A172 (cell line): Measurements from ENCODE around the gene IGSF23. TPM values are rescaled to one million over a fixed set of nuclear protein-coding genes. Genes with fewer than 3 reads are reported as not detected.
"Not testable (repeated sequence)": the region's sequence is repeated elsewhere in the genome, so short reads cannot be mapped to it uniquely, and the experiment has no call there.

Source experiments
- DNase-seq: peaks from one replicate; pipeline ENCODE4 v3.0.0-alpha.2; 2015; ENCODE audit warnings: low spot score
- total RNA-seq: library from RNA; depleted of rRNA; stranded (reverse); fragments of >200 nt; shearing (Covaris generic); gene quantifications from 2 replicates; pipeline ENCODE4 v1.2.3, GENCODE V29; 2014

IGSF23 gene
- total RNA-seq, 1 experiment from 2014 or later, result not detected

GRCh38 chr19:44611812-44612295, 1.5 kb upstream of the IGSF23 start:
- DNase-seq, result no peak

GRCh38 chr19:44614313-44614712, 950 bp downstream of the IGSF23 start:
- DNase-seq, result no peak

- DNase-seq, result no peak
Measured at GRCh38 chr19:44615863-44616247, 2.5 kb downstream of the IGSF23 start.

DNA sequence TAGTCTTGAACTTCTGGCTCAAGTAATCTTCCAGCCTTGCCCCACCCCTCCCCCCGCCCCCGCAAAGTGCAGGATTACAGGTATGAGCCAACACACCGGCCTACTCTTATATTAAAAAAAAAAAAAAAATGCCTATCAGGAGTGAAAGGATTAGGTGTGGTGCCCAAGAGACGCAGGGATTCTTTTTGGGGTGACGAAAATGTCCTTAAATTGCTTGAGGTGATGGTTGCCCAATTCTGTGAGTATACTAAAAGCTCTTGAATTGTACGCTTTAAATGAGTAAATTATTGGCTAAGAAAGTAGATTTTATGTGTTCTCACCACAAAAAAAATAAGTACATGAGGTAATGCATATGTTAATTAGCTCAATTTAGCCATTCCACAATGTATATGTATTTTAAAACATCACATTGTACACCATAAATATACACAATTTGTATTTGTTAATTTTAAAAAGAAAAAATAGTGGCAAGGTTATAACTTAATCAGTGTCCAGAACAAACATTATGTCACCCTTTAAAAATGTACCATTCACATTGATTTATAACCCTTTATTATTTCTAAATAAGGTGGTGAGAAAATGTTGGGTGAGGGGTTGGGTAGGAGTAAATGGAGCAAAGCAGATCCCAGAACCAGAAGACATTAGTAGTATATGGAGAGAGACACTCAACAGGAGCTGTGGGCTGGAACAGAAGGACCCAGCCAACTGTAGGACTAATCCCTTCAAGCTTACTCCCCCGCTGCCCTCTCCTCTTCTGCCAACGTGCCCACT, 3.9 kb downstream of the IGSF23 start:
- no peak for DNase-seq

DNA sequence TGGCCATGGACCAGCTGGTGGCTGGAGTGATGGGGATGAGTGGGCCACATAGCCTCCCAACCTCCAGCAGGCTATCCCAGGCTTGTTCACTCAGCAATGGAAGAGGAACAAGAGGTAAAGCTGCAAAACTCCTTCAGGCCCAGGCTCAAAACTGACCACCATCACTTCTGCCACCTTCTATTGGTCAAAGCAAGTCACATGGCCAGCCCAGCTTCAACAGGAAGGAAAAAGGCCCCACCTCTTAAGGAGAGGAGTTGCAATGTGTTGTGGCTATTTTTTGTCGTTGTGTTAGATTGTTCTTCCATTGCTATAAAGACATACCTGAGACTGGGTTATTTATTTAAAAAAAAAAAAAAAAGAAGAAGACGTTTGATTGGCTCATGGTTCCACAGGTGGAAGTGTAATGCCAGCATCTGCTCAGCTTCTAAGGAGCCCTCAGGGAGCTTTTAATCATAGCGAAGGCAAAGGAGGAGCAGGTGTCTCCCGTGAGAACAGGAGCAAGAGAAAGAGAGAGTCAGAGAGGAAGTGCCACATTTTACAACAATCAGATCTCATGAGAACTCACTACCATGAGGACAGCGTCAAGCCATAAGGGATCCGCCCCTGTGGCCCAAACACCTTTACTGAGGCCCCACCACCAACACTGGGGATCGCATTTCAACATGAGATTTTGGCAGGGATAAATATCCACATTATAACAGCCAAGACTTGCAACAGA, 5.4 kb downstream of the IGSF23 start:
- DNase-seq, result no peak

DNA sequence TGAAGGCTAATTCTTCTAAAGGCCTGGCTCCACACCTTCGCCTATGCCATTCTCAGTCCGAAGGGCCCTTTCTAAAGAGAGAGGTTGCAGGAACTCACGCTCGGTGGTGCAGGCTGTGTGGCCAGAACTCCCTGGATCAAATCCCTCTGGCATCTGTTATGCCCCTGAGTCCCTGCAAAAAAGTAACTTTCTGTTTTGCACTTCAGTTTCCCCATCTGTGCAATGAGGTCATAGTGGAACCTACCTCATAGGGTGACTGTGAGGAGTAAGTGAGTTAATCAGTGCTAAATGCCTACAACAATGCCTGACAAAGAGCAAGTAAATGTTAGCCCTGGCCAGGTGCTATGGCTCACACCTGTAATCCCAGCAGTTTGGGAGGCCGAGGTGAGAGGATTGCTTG, 7.3 kb downstream of the IGSF23 start:
- DNase-seq, result no peak

DNA sequence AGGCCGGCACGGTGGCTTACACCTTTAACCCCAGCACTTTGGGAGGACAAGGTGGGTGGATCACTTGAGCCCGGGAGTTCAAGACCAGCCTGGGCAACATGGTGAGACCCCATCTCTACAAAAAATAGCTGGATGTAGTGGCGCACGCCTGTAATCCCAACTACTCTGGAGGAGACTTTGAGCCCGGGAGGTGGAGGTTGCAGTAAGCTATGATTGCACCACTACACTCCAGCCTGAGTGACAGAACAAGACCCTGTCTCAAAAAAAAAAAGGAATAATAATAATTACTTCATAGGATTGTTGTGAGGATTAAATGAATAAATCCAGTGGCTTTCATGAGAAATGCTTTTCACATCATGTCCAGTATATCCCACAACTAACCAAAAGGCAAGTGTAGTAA, 8.0 kb downstream of the IGSF23 start:
- no peak for DNase-seq

- no peak for DNase-seq
Measured at GRCh38 chr19:44623080-44623479, 9.7 kb downstream of the IGSF23 start.

- DNase-seq, result no peak
Measured at GRCh38 chr19:44623626-44624025, 10.3 kb downstream of the IGSF23 start.

DNA sequence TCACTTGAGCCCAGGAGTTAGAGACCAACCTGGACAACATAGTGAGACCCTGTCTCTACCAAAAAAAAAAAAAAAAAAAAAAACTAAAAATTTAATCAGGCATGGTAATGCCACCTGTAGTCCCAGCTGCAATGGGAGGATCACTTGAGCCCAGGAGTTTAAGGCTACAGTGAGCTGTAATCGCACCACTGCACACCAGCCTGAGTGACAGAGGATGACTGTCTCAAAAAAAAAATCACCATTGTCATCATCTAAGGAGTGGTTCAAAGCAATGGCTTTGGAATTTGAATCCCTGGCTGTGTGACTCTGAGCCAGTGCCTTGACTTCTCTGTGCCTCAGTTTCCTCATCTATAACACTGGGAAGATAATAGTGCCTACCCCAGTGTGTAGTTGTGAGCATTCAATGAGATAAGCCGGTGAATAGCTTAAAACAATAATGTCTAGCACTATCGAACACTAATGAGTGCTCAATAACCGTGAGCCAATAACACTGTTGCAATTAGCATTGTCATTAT, 11.5 kb downstream of the IGSF23 start:
- DNase-seq, result no peak

DNA sequence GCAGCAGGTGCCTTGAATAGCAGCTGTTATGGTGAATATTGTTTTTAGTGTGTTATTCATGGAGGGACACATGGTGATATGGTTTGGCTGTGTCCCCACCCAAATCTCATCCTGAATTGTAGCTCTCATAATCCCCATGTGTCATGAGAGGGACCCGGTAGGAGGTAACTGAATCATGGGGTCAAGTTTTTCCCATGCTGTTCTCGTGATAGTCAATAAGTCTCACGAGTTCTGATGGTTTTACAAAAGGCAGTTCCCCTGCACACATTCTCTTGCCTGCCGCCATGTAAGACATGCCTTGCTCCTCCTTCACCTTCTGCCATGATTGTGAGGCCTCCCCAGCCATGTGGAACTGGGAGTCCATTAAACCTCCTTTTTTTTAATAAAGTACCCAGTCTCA, 12.3 kb downstream of the IGSF23 start:
- DNase-seq, result peak; percentile 67

GRCh38 chr19:44626048-44626624, 12.8 kb downstream of the IGSF23 start:
- DNase-seq, result peak; percentile 97

DNA sequence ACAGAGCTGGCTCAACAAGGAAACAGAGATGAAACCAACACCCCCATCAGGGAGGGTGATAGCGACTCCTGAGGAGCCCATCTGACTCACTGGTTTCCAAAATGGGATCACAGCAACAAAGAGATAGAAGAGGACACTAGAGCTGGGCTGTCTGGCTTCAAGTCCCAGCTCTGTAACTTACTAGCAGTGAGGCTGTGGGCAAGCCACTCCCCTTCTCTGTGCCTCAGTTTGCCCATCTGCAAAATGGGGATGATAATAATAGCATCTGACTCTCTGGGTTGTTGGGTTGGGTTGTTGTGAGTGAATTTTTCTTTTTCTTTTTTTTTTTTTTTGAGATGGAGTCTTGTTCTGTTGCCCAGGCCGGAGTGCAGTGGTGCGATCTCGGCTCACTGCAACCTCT, 14.3 kb downstream of the IGSF23 start:
- no peak for DNase-seq

DNA sequence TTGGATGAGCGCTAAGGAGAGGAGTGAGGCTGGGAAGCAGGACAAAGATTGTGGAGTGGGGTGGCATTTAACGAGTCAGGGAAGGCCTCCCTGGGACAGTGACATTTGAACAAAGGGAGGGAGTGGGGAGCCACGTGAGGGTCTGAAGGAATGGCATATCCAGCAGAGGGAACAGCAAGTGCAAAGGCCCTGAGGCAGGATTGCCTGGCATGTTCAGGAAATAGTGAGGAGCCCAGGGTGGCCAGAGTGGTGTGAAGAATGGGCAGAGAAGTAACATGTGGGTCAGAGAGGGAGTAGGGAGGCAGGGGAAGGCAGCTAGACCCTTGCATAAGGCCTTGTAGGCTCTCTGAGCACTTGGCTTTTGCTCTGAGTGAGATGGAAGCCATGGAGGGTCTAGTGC, 15.4 kb downstream of the IGSF23 start:
- DNase-seq, result no peak

GRCh38 chr19:44631611-44632010, 18.2 kb downstream of the IGSF23 start:
- not testable (repeated sequence) for DNase-seq

DNA sequence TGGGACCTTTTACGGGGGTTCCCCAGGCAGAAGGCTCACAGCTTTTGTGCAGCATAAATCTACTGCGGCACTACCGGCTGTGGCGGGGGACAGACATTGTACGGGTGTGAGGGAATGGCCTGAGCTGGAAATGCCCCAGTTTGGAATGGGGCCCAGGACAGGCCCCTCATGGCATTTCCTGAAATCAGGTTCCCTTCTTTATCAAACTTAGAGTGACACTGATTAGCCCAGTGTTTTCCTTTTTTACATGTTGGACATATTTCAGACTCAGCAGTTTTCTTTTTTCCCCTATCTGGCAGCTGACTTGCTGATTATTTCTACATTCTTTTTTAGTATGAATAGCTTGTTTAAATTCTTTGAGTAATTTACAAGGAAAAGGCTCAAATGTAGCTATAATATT, 20.7 kb downstream of the IGSF23 start:
- not testable (repeated sequence) for DNase-seq

GRCh38 chr19:44634785-44635184, 21.4 kb downstream of the IGSF23 start:
- DNase-seq, result no peak

DNA sequence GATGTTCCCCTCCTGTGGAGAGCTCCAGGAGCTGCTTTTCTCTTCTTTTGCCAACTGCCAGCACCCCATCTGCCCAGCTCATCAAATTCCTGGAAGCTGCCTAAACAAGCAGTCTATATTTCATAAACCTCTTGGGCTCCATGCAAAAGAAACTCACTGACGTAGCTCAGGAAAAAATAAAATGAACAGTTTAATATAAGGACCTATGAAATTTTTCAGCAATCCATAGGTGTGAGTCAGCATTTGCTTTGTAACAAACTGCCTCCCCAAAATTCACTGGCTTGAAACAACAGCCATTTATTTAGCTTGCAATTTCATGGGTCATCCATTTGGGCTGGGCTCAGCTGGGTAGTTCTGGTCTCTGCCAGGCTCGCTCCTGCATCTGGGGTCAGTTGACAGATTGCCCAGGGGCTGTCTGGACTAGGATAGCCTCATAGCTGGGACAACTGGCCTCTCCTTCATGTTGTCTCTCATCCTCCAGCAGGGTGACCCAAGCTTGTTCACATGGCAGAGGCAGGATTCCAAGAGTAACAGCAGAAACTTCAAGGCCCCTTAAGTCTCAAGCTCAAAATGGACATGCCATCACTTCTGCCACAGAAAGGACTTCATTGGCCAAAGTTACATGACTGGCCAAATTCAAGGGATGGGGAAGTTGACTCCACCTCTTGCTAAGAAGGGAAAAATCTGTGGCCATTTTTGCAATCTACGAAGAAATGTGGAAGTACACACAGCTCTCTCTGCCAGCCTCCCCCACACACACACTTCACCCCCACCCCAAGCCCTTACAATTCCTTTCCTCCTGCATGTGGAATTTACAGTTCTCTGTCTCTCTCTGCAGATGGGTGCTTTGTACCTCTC, 22.4 kb downstream of the IGSF23 start:
- peak; percentile 25 for DNase-seq

DNA sequence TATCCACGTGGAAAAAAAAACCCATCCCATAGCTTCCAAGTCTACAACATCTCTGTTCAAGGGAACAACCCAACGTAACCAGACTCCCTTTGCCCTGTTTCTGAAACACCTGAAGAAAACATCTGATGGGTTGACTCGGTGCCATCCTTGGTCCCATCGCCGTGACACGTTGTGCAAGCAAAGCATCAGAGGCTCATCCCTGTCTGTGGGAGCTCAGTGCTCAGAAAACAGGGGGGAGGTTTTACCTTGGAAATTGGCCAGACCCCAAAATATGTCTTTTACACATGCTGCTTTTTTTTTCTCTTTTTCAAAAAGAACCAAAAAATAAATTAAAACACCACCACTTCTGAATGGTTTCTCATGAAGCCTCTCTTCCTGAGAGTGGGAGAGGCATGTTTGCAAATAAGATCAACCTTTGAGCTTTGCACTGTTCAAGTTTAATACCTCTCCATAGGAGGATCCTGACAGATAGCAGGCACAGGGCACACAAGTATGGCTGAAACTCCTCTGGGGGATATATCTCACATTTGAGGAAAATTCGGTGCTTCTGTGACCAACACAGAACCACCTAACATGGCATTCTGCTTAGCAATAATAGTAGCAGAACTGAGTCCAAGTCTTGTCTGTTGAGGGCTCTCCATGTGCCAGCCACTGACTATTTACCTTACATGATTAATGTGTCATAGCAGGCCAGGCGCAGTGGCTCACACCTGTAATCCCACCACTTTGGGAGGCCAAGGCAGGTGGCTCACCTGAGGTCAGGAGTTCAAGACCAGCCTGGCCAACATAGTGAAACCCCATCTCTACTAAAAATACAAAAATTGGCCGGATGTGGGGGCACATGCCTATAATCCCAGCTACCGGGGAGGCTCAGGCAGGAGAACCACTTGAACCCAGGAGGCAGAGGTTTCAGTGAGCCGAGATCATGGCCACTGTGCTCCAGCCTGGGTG, 23.4 kb downstream of the IGSF23 start:
- no peak for DNase-seq

DNA sequence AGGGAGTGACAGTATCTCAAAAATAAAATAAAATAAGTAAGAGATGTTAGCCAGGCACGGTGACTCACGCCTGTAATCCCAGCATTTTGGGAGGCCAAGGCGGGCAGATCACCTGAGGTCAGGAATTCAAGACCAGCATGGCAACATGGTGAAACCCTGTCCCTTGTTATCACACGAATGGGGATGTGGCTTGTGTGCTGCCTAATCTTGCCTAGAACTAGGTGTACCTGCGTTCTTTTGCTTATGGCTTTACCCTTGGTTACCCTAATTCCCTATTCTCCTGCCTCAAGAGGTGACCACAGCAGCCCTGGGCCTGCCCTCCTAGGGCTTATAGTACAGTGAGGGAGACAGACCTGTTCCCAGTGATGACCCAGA, 24.0 kb downstream of the IGSF23 start:
- DNase-seq, result no peak

DNA sequence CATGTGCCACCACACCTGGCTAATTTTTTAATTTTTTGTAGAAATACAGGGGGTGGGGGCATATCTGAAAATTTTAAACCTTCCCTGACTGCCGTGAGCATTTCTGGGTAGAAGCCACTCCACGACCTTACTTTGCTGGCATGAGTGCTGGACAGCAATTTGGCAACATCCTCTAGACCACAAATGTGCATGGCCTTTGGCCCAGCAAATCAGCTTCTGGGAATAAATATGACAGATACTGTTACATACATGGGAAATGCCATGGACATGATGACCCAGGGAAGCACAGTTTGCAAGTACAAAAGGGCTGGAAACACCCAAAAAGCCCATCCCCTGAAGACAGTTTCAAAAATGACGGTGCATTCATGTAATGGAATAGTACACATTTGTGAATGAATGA, 27.2 kb downstream of the IGSF23 start:
- DNase-seq, result peak; percentile 33
